Prostate gland (tissue), 2 donors: ENCODE results near the gene ADAMTSL1.

Experiments
- CTCF ChIP-seq, 4 experiments: fragments of 200-600 bp in 2 of 4; fragments of 450-650 bp in 2 of 4; sonication (generic) in 2 of 4; IDR thresholded peaks; 1 replicate in 3 of 4; 2 replicates in 1 of 4; pipeline ENCODE4 v1.5.1; 2016 to 2019; ENCODE audit warnings: antibody characterized with exemption in 4 of 4, mild to moderate bottlenecking in 2 of 4, moderate library complexity in 2 of 4
- POLR2A ChIP-seq: fragments of 450-650 bp; IDR thresholded peaks from one replicate; pipeline ENCODE4 v1.6.1; 2016; ENCODE audit warnings: antibody characterized with exemption, mild to moderate bottlenecking
- POLR2AphosphoS5 ChIP-seq: sonication (generic); formaldehyde crosslinking; IDR thresholded peaks from one replicate; pipeline ENCODE4 v1.6.1; 2017; ENCODE audit warnings: antibody characterized with exemption

GRCh38 chr9:18893046-18893445, 419.1 kb downstream of the ADAMTSL1 start:
- TF ChIP-seq CTCF (IDR thresholded peaks at IDR 0.05) (no peak), POLR2AphosphoS5 (no peak), POLR2A (no peak)
